Loucy (cell line): ENCODE data around the gene CLK2.

Experiments used
- H2AFZ ChIP-seq: fragments of 200-600 bp; sonication (generic); 2 replicates; pipeline ENCODE4 v1.6.0; 2016; ENCODE audit warnings: antibody characterized with exemption, mild to moderate bottlenecking, low read length, moderate library complexity
- H3F3A ChIP-seq: fragments of 200-600 bp; 2 replicates; pipeline ENCODE4 v1.6.0; 2016; ENCODE audit warnings: antibody characterized with exemption, low read depth, mild to moderate bottlenecking
- H3K27me3 ChIP-seq: fragments of 200-600 bp; sonication (generic); 2 replicates; pipeline ENCODE4 v1.6.1; 2014; ENCODE audit warnings: low read length, mild to moderate bottlenecking; ENCODE audit not compliant: insufficient read depth, poor library complexity, severe bottlenecking
- H3K36me3 ChIP-seq: fragments of 200-600 bp; sonication (generic); 2 replicates; pipeline ENCODE4 v1.6.1; 2016; ENCODE audit warnings: low read length; ENCODE audit not compliant: insufficient read depth
- H3K4me1 ChIP-seq: fragments of 200-600 bp; sonication (generic); 2 replicates; pipeline ENCODE4 v1.5.1; 2014; ENCODE audit warnings: low read length, mild to moderate bottlenecking; ENCODE audit not compliant: insufficient read depth, poor library complexity, severe bottlenecking
- H3K4me2 ChIP-seq: fragments of 200-600 bp; sonication (generic); 2 replicates; pipeline ENCODE4 v1.6.0; 2014; ENCODE audit warnings: antibody characterized with exemption, low read length, low read depth, mild to moderate bottlenecking; ENCODE audit not compliant: poor library complexity, severe bottlenecking
- H3K4me3 ChIP-seq: fragments of 200-600 bp; sonication (generic); 2 replicates; pipeline ENCODE4 v1.5.1; 2014; ENCODE audit warnings: low read length, mild to moderate bottlenecking, mixed read lengths; ENCODE audit not compliant: poor library complexity, severe bottlenecking
- H3K79me2 ChIP-seq: fragments of 200-600 bp; sonication (generic); 2 replicates; pipeline ENCODE4 v1.6.1; 2014; ENCODE audit warnings: low read length; ENCODE audit not compliant: insufficient read depth
- H3K9ac ChIP-seq: fragments of 200-600 bp; sonication (generic); 2 replicates; pipeline ENCODE4 v1.6.0; 2014; ENCODE audit warnings: mild to moderate bottlenecking, low read depth, low read length, moderate library complexity; ENCODE audit not compliant: poor library complexity, severe bottlenecking
- H3K9me2 ChIP-seq: fragments of 200-600 bp; sonication (generic); replicated peaks from 2 replicates; pipeline ENCODE4 v1.6.1; 2016; ENCODE audit warnings: low read depth, low read length, mixed read lengths
- H3K9me3 ChIP-seq: fragments of 200-600 bp; sonication (generic); 2 replicates; pipeline ENCODE4 v1.6.1; 2014; ENCODE audit warnings: mild to moderate bottlenecking, antibody characterized with exemption, low read length, low read depth; ENCODE audit not compliant: insufficient read depth
- H4K20me1 ChIP-seq: fragments of 200-600 bp; sonication (generic); 2 replicates; pipeline ENCODE4 v1.6.0; 2014; ENCODE audit warnings: antibody characterized with exemption, low read length, mild to moderate bottlenecking; ENCODE audit not compliant: insufficient read depth, poor library complexity, severe bottlenecking
- EZH2phosphoT487 ChIP-seq: fragments of 200-600 bp; IDR thresholded peaks from 2 replicates; pipeline ENCODE4 v1.6.1; 2018; ENCODE audit warnings: antibody characterized with exemption, mild to moderate bottlenecking, moderate library complexity, borderline replicate concordance
- TF ChIP-seq, protein P1 (sequence below): fragments of 200-600 bp; sonication (generic); conservative IDR thresholded peaks from 2 replicates; pipeline ENCODE4 v1.5.1; 2014; ENCODE audit warnings: mild to moderate bottlenecking, antibody characterized with exemption, low read length

CLK2 gene

DNA sequence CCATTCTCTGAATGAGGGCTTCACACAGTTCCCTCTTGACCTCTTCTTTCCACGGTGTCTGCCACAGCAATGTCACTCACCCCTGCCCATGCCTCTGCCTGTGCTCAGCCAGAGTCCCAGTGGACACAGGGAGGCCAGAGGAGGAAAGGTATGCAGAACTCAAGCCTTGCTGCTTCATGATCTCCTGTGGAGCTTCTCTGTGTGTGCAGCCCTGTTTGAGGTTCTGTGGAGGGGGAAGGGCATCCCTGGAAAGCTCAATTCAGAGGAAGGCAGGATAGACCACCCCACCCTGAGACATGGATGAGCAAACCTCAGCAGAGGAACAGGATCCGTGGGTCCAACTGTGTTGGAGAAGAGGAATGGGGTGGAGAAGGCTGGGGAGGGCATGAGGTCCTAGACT, 6.0 kb upstream of the CLK2 start:
- TF ChIP-seq EZH2phosphoT487 = no peak
- TF ChIP-seq, protein P1, sequence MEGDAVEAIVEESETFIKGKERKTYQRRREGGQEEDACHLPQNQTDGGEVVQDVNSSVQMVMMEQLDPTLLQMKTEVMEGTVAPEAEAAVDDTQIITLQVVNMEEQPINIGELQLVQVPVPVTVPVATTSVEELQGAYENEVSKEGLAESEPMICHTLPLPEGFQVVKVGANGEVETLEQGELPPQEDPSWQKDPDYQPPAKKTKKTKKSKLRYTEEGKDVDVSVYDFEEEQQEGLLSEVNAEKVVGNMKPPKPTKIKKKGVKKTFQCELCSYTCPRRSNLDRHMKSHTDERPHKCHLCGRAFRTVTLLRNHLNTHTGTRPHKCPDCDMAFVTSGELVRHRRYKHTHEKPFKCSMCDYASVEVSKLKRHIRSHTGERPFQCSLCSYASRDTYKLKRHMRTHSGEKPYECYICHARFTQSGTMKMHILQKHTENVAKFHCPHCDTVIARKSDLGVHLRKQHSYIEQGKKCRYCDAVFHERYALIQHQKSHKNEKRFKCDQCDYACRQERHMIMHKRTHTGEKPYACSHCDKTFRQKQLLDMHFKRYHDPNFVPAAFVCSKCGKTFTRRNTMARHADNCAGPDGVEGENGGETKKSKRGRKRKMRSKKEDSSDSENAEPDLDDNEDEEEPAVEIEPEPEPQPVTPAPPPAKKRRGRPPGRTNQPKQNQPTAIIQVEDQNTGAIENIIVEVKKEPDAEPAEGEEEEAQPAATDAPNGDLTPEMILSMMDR = no peak
- Histone ChIP-seq H3K4me2 (peak overlapping the region; percentile 77), H3K4me3 (no peak overlapping the region)

DNA sequence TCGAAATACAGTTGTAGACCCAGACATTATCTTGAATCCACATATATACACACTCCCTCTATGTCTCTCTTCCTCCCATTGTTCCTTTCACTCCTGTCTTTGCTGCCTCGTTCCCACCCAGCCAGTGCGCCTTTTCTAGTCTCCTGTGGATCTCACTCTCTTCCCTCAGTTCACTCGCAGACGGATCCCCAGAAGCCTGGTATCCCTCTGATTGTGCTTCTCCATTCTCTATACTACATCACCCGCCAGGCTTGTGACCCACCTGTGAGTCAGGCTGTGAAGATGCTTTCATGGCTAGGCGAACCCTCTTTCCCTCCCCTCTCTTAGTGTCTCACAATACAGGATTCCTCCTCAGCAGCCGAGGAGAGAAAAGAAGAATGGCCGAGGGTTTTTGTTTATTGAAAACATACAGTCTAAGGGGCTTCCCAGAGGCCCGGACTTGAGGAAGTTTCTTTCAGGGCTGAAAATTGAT, 5.4 kb upstream of the CLK2 start:
- TF ChIP-seq EZH2phosphoT487 = no peak
- TF ChIP-seq, protein P1 = no peak
- Histone ChIP-seq H3K9ac (no peak overlapping the region), H3K4me3 (peak overlapping the region; percentile 72)

More for the DNA sequence above, 6.0 kb upstream of the CLK2 start:
- Histone ChIP-seq H3K36me3 (no peaks in the 10 kb centered on the region), H3K79me2 (no peaks in the 10 kb centered on the region), H3K9ac (no peak overlapping the region), H3K9me3 (no peaks in the 10 kb centered on the region), H3K27me3 (no peaks in the 10 kb centered on the region), H3K4me1 (peaks cover 7% of the 10 kb centered on the region), H3F3A (no peaks in the 10 kb centered on the region), H2AFZ (no peak overlapping the region), H4K20me1 (peaks cover 3% of the 10 kb centered on the region), H3K9me2 (no peaks in the 10 kb centered on the region)

DNA sequence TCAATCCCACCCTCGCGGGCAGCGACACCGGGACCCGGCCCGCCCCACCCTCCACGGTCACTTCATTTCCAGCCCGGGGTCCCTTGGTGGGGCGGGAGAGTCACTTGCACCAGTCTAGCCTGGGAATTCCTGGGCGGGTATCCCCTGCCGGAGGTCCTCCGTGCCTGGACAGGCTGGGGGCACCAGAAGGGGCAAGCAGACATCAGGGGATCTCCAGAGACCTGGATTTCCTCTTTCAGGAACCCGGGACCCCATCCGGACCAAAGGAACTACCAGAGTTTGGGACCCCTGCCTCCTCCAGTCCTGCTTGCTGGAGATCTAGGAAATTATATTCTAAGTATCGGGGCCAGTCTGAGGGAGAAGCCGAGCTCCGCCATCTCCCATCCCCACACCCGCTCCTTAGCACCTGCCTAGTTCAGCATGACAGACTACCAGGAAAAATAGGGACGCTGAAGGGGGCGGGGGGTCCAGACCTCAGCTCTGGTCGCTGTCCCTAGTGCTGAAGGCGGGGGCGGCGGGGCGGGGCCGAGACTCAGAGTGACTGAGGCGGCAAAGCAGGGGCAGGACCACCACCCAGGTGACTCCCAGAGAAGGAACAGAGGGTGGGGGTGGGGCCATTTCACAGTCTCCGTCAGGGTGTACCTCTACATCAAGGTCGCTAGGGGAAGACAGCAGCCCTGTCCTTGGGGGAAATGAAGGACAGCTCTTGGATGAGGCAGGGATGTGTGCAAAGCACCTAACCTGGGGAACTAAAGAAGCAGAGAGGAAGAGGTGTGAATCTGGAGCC, 4.8 kb upstream of the CLK2 start:
- Histone ChIP-seq H3K4me3 (peak overlapping the region; percentile 72), H3K9ac (peak overlapping the region; percentile 67), H4K20me1 (peaks cover 3% of the 10 kb centered on the region), H3K4me2 (peak overlapping the region; percentile 77), H3K9me2 (no peaks in the 10 kb centered on the region), H3K36me3 (no peaks in the 10 kb centered on the region), H2AFZ (peak overlapping the region; percentile 89), H3K9me3 (no peaks in the 10 kb centered on the region), H3K4me1 (peaks cover 12% of the 10 kb centered on the region), H3K27me3 (no peaks in the 10 kb centered on the region), H3F3A (no peaks in the 10 kb centered on the region), H3K79me2 (peaks cover 6% of the 10 kb centered on the region; the same call in 1 of the 2 replicates)
- no peak for TF ChIP-seq EZH2phosphoT487
- TF ChIP-seq, protein P1 = peak; percentile 58

More for the DNA sequence above, 5.4 kb upstream of the CLK2 start:
- no peaks in the 10 kb centered on the region for H3F3A ChIP-seq
- no peaks in the 10 kb centered on the region for H3K36me3 ChIP-seq
- H4K20me1 ChIP-seq = peaks cover 3% of the 10 kb centered on the region
- H3K9me2 ChIP-seq = no peaks in the 10 kb centered on the region
- H3K4me1 ChIP-seq = peaks cover 10% of the 10 kb centered on the region
- peaks cover 2% of the 10 kb centered on the region; the same call in 1 of the 2 replicates for H3K79me2 ChIP-seq
- no peaks in the 10 kb centered on the region for H3K9me3 ChIP-seq
- peak overlapping the region; percentile 77 for H3K4me2 ChIP-seq
- H3K27me3 ChIP-seq = no peaks in the 10 kb centered on the region
- no peak overlapping the region for H2AFZ ChIP-seq
